ENCODE measurements around the gene PTK7. TPM values are rescaled to one million over a fixed set of nuclear protein-coding genes. Genes with fewer than 3 reads are reported as not detected.

The PTK7 gene
- total and polyA plus RNA-seq, 2 donors (not counting 3 experiments of a cell fraction or from before 2014, with no cell fraction given), result 41.9 to 65.6 TPM

- intact Hi-C loops (cut with micrococcal nuclease), result loop anchor here (5.0 kb wide), 1 partner anchor 1086 kb away; no protein-coding TSS in a partner anchor
- dilution Hi-C loops (cut with MboI; ENCODE audit: extremely low pct_ligation_motif_present, low sequenced_read_pairs), result no loop called here
- Histone ChIP-seq H3K4me2 (ENCODE audit: insufficient read depth, low read length) (peak overlapping the region; percentile 34), H3K4me1 (ENCODE audit: control insufficient read depth, extremely low read depth, insufficient read depth, low read length) (peaks cover 17% of the 10 kb centered on the region), H3K79me2 (ENCODE audit: control insufficient read depth, insufficient read depth, low read length) (no peaks in the 10 kb centered on the region), H3K9me1 (replicated peaks; ENCODE audit: control insufficient read depth, extremely low read depth, insufficient read depth, low read length) (no peaks in the 10 kb centered on the region), H2AFZ (ENCODE audit: low read depth, low read length) (peak overlapping the region; percentile 83), H3K9ac (replicated peaks; ENCODE audit: extremely low read depth, insufficient read depth, low read length) (no peak overlapping the region), H3K27me3 (ENCODE audit: control insufficient read depth in 2 of 2, insufficient read depth in 2 of 2, low read length in 2 of 2) (no peaks in the 10 kb centered on the region), H3K9me3 (replicated peaks; ENCODE audit: control insufficient read depth, insufficient read depth, low read length) (no peaks in the 10 kb centered on the region), H4K20me1 (replicated peaks; ENCODE audit: control insufficient read depth, extremely low read depth, insufficient read depth, low read length) (no peaks in the 10 kb centered on the region), H3K36me3 (ENCODE audit: control insufficient read depth in 2 of 2, extremely low read depth in 1 of 2, insufficient read depth in 2 of 2, low read length in 2 of 2) (no peaks in the 10 kb centered on the region), H3K4me3 (replicated peaks in 1 of 3; ENCODE audit: insufficient read depth in 1 of 3, low read depth in 1 of 3, low read length in 3 of 3) (peak overlapping the region in 1 of 3 experiments; percentile 15), H3K27ac (ENCODE audit: insufficient read depth, low read depth, low read length) (no peak overlapping the region)
- DNase-seq (ENCODE audit: low read depth, low spot score), result peak; percentile 57
- no peak for FAIRE-seq
- TF ChIP-seq EZH2 (IDR thresholded peaks at IDR 0.05; ENCODE audit: borderline replicate concordance, low read depth, low read length, severe bottlenecking) (no peak), JUN (IDR thresholded peaks at IDR 0.05; ENCODE audit: borderline replicate concordance, insufficient read depth, insufficient read length, low read depth) (no peak), GATA2 (IDR thresholded peaks at IDR 0.05; ENCODE audit: insufficient read depth, insufficient read length, low read depth, low read length) (no peak), POLR2A (IDR thresholded peaks at IDR 0.05; ENCODE audit: low read depth, low read length) (no peak), FOS (IDR thresholded peaks at IDR 0.05; ENCODE audit: borderline replicate concordance, insufficient read depth, low read length) (no peak), CTCF (IDR thresholded peaks at IDR 0.05; ENCODE audit: extremely low read depth in 1 of 2, insufficient read depth in 1 of 2, low read depth in 1 of 2, low read length in 2 of 2) (no peak), POLR2AphosphoS5 (IDR thresholded peaks at IDR 0.05; ENCODE audit: insufficient read depth, low read depth, low read length) (no peak), MAX (IDR thresholded peaks at IDR 0.05; ENCODE audit: insufficient read depth, insufficient read length) (no peak), MYC (IDR thresholded peaks at IDR 0.05; ENCODE audit: low read depth, low read length) (no peak)
- BruUV-seq (replicated peaks), result no TSS peak
- CTCF ChIA-PET, result interaction anchor here (0.7 kb wide), 1 partner anchor 216 kb away, joined by 4 read pairs; no protein-coding TSS in a partner anchor
- POLR2A ChIA-PET, result no interaction called here
These were observed 17.5 kb downstream of the PTK7 start for GRCh38 chr6:43093436-43094289.
